HFFc6 (cell line): ENCODE data around the gene CHERP. TPM values are rescaled to one million over a fixed set of nuclear protein-coding genes. Genes with fewer than 3 reads are reported as not detected.
A peak's percentile ranks its signal among the peaks of the same experiment; 100 is the strongest.

Source experiments
- DNase-seq: peaks from one replicate; pipeline ENCODE4 v3.0.0-alpha.2; 2018
- H3K27ac Mint-ChIP-seq: 2 replicates; pipeline ENCODE4 v1.8.0; 2020; ENCODE audit warnings: mild to moderate bottlenecking, mixed read lengths
- H3K27me3 Mint-ChIP-seq: 2 replicates; pipeline ENCODE4 v1.8.0; 2021; ENCODE audit warnings: mild to moderate bottlenecking, moderate library complexity, mixed read lengths; ENCODE audit not compliant: insufficient read depth
- H3K36me3 Mint-ChIP-seq: 2 replicates; pipeline ENCODE4 v1.8.0; 2021; ENCODE audit warnings: low read depth, mixed read lengths
- H3K4me1 Mint-ChIP-seq: 2 replicates; pipeline ENCODE4 v1.8.0; 2020; ENCODE audit warnings: low read depth, mixed read lengths
- H3K4me3 Mint-ChIP-seq: 2 replicates; pipeline ENCODE4 v1.8.0; 2020; ENCODE audit warnings: mild to moderate bottlenecking, moderate library complexity, mixed read lengths
- H3K9me3 Mint-ChIP-seq: 2 replicates; pipeline ENCODE4 v1.8.0; 2020; ENCODE audit warnings: mild to moderate bottlenecking, mixed read lengths
- total RNA-seq, 6 experiments: library from RNA; stranded (reverse); fragmentation: NEBNext Ultra II Directional; extraction: Animal tissue kit (Norgen Biotek cat#: 25700); gene quantifications; 2 replicates in 1 of 6; 3 replicates in 5 of 6; pipeline ENCODE4 v1.2.3, GENCODE V29; 2021
- TF ChIP-seq, protein P1 (sequence below): fragments of 200-600 bp; sonication (generic); IDR thresholded peaks from 2 replicates; pipeline ENCODE4 v1.5.0; 2021; ENCODE audit warnings: antibody characterized with exemption, mild to moderate bottlenecking

CHERP gene
- total RNA-seq, 6 experiments from 2014 or later, result 30.4 to 38.5 (median 34.6) TPM

DNA sequence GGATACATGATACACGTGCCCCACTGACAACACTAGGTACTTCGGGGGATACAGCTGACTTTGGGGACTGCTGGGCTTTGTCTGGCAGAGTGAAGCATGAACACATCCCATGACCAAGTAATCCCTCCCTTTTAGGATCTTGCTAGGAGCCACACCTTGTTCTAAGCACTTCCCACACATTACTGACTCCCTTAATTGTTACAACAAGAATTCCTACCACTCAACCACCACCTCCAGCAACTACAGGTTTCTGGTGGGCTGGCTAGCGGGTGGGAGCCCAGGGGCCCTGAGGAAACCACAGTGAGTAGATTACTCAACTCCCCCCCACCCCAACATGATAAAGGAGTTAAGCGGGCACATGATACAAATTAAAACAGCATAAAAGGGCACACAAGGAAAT, 37.1 kb upstream of the CHERP start:
- H3K36me3 Mint-ChIP-seq, result peaks cover 13% of the 10 kb centered on the region
- H3K27ac Mint-ChIP-seq, result peak overlapping the region; percentile 12; the same call in 1 of the 2 replicates
- H3K4me1 Mint-ChIP-seq, result peaks cover 33% of the 10 kb centered on the region
- no peak overlapping the region for H3K4me3 Mint-ChIP-seq
- H3K9me3 Mint-ChIP-seq, result no peaks in the 10 kb centered on the region
- DNase-seq, result no peak
- peaks cover 2% of the 10 kb centered on the region for H3K27me3 Mint-ChIP-seq
- TF ChIP-seq, protein P1, sequence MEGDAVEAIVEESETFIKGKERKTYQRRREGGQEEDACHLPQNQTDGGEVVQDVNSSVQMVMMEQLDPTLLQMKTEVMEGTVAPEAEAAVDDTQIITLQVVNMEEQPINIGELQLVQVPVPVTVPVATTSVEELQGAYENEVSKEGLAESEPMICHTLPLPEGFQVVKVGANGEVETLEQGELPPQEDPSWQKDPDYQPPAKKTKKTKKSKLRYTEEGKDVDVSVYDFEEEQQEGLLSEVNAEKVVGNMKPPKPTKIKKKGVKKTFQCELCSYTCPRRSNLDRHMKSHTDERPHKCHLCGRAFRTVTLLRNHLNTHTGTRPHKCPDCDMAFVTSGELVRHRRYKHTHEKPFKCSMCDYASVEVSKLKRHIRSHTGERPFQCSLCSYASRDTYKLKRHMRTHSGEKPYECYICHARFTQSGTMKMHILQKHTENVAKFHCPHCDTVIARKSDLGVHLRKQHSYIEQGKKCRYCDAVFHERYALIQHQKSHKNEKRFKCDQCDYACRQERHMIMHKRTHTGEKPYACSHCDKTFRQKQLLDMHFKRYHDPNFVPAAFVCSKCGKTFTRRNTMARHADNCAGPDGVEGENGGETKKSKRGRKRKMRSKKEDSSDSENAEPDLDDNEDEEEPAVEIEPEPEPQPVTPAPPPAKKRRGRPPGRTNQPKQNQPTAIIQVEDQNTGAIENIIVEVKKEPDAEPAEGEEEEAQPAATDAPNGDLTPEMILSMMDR, result no peak

DNA sequence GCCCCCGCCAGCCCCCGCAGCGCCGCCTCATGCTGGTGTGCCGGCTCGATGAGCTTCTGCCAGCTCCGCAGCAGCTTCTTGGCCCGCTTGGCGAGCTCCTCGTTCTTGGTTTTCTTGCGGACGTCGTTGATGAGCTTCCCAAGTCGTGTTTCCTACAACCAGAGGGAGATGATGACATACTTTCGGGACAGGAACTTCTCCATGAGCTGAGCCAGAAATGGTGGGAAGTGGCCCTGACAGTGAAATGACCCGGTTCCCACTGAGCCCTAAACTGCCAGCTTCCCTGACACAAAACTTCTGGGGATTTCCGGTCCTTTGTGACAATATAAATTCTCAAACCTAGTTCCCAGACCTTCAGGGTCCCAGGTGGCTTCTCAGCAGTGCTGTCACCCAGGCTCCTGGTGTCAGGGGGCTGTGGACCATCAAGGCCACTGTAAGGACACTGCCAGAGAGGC, 35.3 kb upstream of the CHERP start:
- peaks cover 2% of the 10 kb centered on the region for H3K27me3 Mint-ChIP-seq
- TF ChIP-seq, protein P1, result no peak
- no peak overlapping the region for H3K4me3 Mint-ChIP-seq
- no peaks in the 10 kb centered on the region for H3K9me3 Mint-ChIP-seq
- DNase-seq, result no peak
- H3K4me1 Mint-ChIP-seq, result peaks cover 38% of the 10 kb centered on the region
- peaks cover 25% of the 10 kb centered on the region for H3K36me3 Mint-ChIP-seq
- H3K27ac Mint-ChIP-seq, result no peak overlapping the region

DNA sequence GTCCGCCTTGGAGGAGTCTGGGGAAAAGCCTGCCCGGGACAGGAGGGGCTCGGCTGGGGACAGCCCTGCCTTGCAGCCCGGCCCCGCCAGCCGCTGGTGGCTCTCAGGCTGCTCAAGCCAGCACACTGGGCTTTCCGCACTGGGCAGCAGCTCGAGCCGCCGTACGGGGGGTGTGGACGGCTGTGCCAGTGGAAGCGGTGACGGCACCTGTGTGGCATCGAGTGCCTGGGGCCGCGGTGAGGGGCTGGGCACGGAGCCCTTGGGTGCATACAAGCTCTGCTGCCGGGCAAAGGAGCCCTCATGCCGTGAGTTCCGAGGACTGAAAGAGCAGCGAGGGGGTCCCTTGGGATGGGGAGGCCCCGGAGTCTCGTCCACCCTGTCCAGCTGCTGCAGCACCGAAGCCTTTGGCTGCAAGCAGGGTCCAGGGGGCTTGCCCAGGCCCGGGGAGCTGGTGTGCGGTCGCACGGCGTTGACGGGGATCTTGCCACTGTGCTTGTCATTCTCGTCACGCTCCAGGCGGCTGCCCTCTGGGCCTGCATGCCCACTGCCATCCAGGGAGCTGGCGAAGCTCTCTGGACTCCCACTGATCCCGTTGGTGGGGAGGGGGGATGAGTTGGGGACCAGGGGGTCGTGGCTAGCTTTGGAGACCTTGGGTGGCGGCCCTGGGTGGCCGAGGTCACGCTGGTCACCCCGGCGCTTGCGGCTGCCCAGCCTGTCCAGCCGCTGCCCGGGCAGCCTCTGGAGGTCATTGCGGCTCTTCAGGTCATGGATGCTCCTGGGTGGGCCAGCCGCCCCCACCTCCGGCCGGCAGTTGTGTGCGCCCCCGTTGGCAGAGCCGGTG, 34.7 kb upstream of the CHERP start:
- DNase-seq, result no peak
- TF ChIP-seq, protein P1, result no peak
- Mint-ChIP-seq H3K27ac (no peak overlapping the region), H3K4me3 (no peak overlapping the region), H3K9me3 (no peaks in the 10 kb centered on the region), H3K27me3 (peaks cover 2% of the 10 kb centered on the region), H3K36me3 (peaks cover 28% of the 10 kb centered on the region), H3K4me1 (peaks cover 37% of the 10 kb centered on the region)

DNA sequence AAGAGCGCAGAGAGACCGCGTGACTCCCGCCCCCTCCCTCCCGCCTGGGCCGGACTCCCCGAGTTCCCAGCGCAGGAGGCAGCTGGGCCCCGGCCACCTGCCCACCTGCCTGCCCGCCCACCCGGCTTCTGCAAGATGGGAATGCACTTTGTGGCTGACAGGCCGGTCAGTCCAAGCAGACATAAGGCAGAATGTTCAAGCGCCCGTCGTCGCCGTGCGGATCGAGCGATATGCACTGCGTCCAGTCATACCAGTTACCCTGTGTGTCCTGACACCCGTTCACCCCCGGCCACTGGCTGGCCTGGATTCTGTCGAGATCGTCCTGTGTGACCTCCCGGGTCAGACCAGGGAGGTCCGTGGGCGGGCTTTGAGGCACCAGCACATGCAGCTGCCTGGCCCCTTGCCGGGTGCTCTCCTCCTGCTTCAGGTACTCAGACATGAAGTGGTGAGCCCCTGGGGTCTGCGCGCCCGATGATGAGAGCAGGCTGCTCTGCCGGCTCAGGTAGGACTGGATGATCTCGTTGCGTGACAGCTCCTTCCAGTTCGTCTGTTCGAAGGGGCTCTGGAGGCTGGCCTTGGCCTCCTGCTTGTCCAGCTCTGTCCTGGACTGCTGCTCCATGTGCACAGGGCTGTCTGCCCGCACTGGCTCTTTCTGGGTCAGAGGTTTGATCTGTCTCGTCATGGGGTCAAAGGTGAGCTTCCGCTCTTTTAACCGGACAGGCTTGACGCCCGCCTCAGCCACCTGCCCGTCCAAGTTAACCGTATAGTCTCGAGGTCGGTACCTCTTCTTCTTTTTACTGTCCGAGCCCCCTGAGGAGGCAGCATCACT, 33.8 kb upstream of the CHERP start:
- TF ChIP-seq, protein P1, result no peak
- no peak overlapping the region for H3K4me3 Mint-ChIP-seq
- H3K4me1 Mint-ChIP-seq, result peaks cover 39% of the 10 kb centered on the region
- peaks cover 2% of the 10 kb centered on the region for H3K27me3 Mint-ChIP-seq
- DNase-seq, result no peak
- H3K9me3 Mint-ChIP-seq, result no peaks in the 10 kb centered on the region
- H3K36me3 Mint-ChIP-seq, result peaks cover 28% of the 10 kb centered on the region
- H3K27ac Mint-ChIP-seq, result no peak overlapping the region

DNA sequence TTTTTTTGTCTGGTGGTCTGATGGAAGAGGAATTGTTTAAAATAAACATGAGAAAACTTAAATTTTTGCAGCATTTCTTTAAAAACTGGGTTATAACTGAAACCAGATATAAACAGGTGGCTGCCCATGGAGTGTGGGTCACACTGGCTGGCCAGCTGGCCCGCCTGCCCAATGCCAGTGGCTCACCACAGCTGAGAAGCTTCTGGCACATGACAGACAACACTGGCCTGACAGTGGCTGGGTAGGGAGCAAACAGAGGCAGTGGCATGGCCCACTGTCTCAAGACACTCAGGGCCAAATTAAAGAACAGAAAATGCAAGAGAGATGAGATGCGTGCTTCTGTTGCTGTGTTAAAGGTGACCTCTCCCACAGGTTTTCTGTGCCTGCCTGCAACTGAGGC, 33.0 kb upstream of the CHERP start:
- peaks cover 28% of the 10 kb centered on the region for H3K36me3 Mint-ChIP-seq
- peaks cover 2% of the 10 kb centered on the region for H3K27me3 Mint-ChIP-seq
- H3K9me3 Mint-ChIP-seq, result no peaks in the 10 kb centered on the region
- no peak for DNase-seq
- no peak overlapping the region for H3K4me3 Mint-ChIP-seq
- peaks cover 46% of the 10 kb centered on the region for H3K4me1 Mint-ChIP-seq
- peak overlapping the region; percentile 21; the same call in 1 of the 2 replicates for H3K27ac Mint-ChIP-seq
- TF ChIP-seq, protein P1, result no peak
